Measurements from ENCODE around the gene STRN3. TPM values are rescaled to one million over a fixed set of nuclear protein-coding genes. Genes with fewer than 3 reads are reported as not detected.
A peak's percentile ranks its signal among the peaks of the same experiment; 100 is the strongest.
"Not testable (repeated sequence)": the region's sequence is repeated elsewhere in the genome, so short reads cannot be mapped to it uniquely, and the experiment has no call there.

The STRN3 gene
- total RNA-seq, 1 experiment from 2014 or later = 36.6 TPM

DNA sequence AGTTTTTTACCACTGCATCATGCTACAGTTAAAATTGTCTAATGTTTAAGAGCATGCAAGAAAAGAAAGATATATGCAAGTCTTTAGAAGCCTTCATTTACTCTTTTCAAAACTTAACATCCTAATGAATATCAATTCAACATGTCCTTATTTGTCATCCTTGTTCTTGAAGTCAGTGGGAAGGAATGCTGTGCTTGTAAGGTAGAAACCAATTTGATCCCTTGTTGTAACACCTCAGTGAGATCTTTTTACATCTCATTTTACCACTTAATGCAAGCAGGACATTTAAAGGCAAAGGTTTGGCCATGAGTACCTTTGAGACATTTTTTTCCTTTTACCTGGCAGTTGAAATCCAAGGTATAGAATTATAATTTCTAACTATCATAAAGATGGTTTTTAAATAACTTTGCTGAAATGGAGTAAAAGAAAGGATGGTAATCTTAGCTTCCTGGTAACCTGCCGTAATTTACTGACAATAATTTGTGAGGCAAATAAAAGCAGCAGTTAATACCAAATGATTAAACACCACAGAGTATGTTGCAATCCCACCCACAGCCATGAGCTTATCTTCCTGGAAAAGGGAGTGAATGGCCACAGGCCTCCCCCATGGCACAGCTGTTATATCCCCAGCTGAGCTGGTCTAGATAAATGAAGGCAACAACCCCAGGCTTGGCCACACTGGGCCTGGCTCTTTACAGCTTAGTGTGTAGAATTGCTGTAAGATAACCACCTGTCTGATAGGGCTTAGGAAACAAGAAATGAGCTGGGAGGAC is 33.2 kb upstream of the STRN3 start:
- TSS peak; percentile 73 for BruUV-seq (replicated peaks)
- CTCF ChIA-PET = interaction anchor here (0.5 to 2.9 kb wide), 10 partner anchors 11 to 1455 kb away, joined by 3 to 14 read pairs (median 4); no protein-coding TSS in a partner anchor
- TF ChIP-seq, protein P1, sequence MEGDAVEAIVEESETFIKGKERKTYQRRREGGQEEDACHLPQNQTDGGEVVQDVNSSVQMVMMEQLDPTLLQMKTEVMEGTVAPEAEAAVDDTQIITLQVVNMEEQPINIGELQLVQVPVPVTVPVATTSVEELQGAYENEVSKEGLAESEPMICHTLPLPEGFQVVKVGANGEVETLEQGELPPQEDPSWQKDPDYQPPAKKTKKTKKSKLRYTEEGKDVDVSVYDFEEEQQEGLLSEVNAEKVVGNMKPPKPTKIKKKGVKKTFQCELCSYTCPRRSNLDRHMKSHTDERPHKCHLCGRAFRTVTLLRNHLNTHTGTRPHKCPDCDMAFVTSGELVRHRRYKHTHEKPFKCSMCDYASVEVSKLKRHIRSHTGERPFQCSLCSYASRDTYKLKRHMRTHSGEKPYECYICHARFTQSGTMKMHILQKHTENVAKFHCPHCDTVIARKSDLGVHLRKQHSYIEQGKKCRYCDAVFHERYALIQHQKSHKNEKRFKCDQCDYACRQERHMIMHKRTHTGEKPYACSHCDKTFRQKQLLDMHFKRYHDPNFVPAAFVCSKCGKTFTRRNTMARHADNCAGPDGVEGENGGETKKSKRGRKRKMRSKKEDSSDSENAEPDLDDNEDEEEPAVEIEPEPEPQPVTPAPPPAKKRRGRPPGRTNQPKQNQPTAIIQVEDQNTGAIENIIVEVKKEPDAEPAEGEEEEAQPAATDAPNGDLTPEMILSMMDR (IDR thresholded peaks at IDR 0.05; ENCODE audit: unreplicated experiment) = no peak

DNA sequence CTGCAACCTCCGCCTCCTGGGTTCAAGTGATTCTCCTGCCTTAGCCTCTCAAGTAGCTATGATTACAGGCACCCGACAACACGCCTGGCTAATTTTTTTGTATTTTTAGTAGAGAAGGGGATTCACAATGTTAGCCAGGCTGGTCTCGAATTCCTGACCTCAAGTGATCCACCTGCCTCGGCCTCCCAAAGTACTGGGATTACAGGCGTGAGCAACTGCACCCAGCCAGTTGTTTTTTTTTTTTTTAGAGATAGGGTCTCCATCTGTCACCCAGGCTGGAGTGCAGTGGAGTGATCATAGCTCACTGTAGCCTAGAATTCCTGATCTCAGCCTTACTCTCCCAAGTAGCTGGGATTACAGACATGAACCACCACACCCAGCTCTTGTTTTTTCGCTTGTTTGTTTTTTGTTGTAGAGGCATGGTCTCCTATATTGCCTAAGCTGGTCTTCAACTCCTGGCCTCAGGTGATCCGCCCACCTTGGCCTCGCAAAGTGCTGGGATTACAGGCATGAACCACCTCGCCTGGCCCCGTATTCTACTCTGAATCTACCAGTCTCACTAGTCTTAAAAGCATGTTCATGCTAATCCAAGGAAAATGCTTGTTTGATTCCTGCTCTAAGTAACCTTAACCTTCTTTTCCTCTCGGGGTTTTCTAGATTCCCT is 31.7 kb upstream of the STRN3 start:
- H3K27me3 Mint-ChIP-seq (ENCODE audit: insufficient read depth, unreplicated experiment) = no peaks in the 10 kb centered on the region
- BruUV-seq (replicated peaks) = no TSS peak
- H3K36me3 Mint-ChIP-seq (ENCODE audit: insufficient read depth, unreplicated experiment) = peaks cover 4% of the 10 kb centered on the region
- ChIA-PET POLR2A (interaction anchor here (0.6 to 8.9 kb wide), 10 partner anchors 8 to 280 kb away, joined by 3 to 128 read pairs (median 4); partner anchors contain the start of genes AP4S1 and STRN3), CTCF (interaction anchor here (0.5 to 2.9 kb wide), 8 partner anchors 14 to 1456 kb away, joined by 3 to 13 read pairs (median 4); no protein-coding TSS in a partner anchor)
- TF ChIP-seq, protein P1 (IDR thresholded peaks at IDR 0.05; ENCODE audit: unreplicated experiment) = no peak
- no peak for DNase-seq (ENCODE audit: unreplicated experiment)
- H3K27ac Mint-ChIP-seq (ENCODE audit: low read depth, unreplicated experiment) = peak overlapping the region; percentile 70
- intact Hi-C loops (cut with micrococcal nuclease) = no loop called here
- peaks cover 26% of the 10 kb centered on the region for H3K4me1 Mint-ChIP-seq (ENCODE audit: insufficient read depth, unreplicated experiment)
- no peak overlapping the region for H3K4me3 Mint-ChIP-seq (ENCODE audit: unreplicated experiment)
- no peaks in the 10 kb centered on the region for H3K9me3 Mint-ChIP-seq (ENCODE audit: unreplicated experiment)

More for the DNA sequence above, 33.2 kb upstream of the STRN3 start:
- peaks cover 4% of the 10 kb centered on the region for H3K36me3 Mint-ChIP-seq (ENCODE audit: insufficient read depth, unreplicated experiment)
- intact Hi-C loops (cut with micrococcal nuclease) = no loop called here
- no peaks in the 10 kb centered on the region for H3K27me3 Mint-ChIP-seq (ENCODE audit: insufficient read depth, unreplicated experiment)
- peak overlapping the region; percentile 70 for H3K27ac Mint-ChIP-seq (ENCODE audit: low read depth, unreplicated experiment)
- POLR2A ChIA-PET = interaction anchor here (0.8 to 8.9 kb wide), 8 partner anchors 11 to 79 kb away, joined by 3 to 128 read pairs (median 4); partner anchors contain the start of genes AP4S1 and STRN3
- H3K9me3 Mint-ChIP-seq (ENCODE audit: unreplicated experiment) = no peaks in the 10 kb centered on the region
- peaks cover 26% of the 10 kb centered on the region for H3K4me1 Mint-ChIP-seq (ENCODE audit: insufficient read depth, unreplicated experiment)
- DNase-seq (ENCODE audit: unreplicated experiment) = peak; percentile 82
- no peak overlapping the region for H3K4me3 Mint-ChIP-seq (ENCODE audit: unreplicated experiment)

GRCh38 chr14:31057035-31057434 is 30.9 kb upstream of the STRN3 start:
- peaks cover 26% of the 10 kb centered on the region for H3K4me1 Mint-ChIP-seq (ENCODE audit: insufficient read depth, unreplicated experiment)
- H3K27me3 Mint-ChIP-seq (ENCODE audit: insufficient read depth, unreplicated experiment) = no peaks in the 10 kb centered on the region
- H3K27ac Mint-ChIP-seq (ENCODE audit: low read depth, unreplicated experiment) = no peak overlapping the region
- no TSS peak for BruUV-seq (replicated peaks)
- peaks cover 4% of the 10 kb centered on the region for H3K36me3 Mint-ChIP-seq (ENCODE audit: insufficient read depth, unreplicated experiment)
- no peaks in the 10 kb centered on the region for H3K9me3 Mint-ChIP-seq (ENCODE audit: unreplicated experiment)
- intact Hi-C loops (cut with micrococcal nuclease) = no loop called here
- H3K4me3 Mint-ChIP-seq (ENCODE audit: unreplicated experiment) = no peak overlapping the region
- CTCF ChIA-PET = interaction anchor here (0.6 to 1.6 kb wide), 5 partner anchors 13 to 76 kb away, joined by 3 to 6 read pairs (median 3); no protein-coding TSS in a partner anchor
- TF ChIP-seq, protein P1 (IDR thresholded peaks at IDR 0.05; ENCODE audit: unreplicated experiment) = no peak
- no peak for DNase-seq (ENCODE audit: unreplicated experiment)
- POLR2A ChIA-PET = interaction anchor here (1.1 to 8.9 kb wide), 7 partner anchors 9 to 61 kb away, joined by 3 to 128 read pairs (median 4); partner anchors contain the start of genes AP4S1 and STRN3

GRCh38 chr14:31052905-31053586 is 26.9 kb upstream of the STRN3 start:
- ChIA-PET POLR2A (interaction anchor here (0.6 to 8.9 kb wide), 3 partner anchors 10 to 1156 kb away, joined by 4 to 128 read pairs (median 4); partner anchors contain the start of genes AP4S1 and STRN3), CTCF (interaction anchor here (0.5 to 0.6 kb wide), 3 partner anchors 24 to 49 kb away, joined by 3 read pairs; partner anchors contain the start of gene AP4S1)
- BruUV-seq (replicated peaks); H3K27me3 Mint-ChIP-seq (ENCODE audit: insufficient read depth, unreplicated experiment); intact Hi-C loops (cut with micrococcal nuclease); H3K36me3 Mint-ChIP-seq (ENCODE audit: insufficient read depth, unreplicated experiment); H3K27ac Mint-ChIP-seq (ENCODE audit: low read depth, unreplicated experiment); DNase-seq (ENCODE audit: unreplicated experiment); H3K9me3 Mint-ChIP-seq (ENCODE audit: unreplicated experiment); H3K4me3 Mint-ChIP-seq (ENCODE audit: unreplicated experiment): not testable (repeated sequence)
- H3K4me1 Mint-ChIP-seq (ENCODE audit: insufficient read depth, unreplicated experiment) = peaks cover 15% of the 10 kb centered on the region

All from MCF 10A (cell line).